Measurements from ENCODE around the gene MAN1B1.

Gene MAN1B1

GRCh38 chr9:137064027-137064879, 22.5 kb upstream of the MAN1B1 start:
- peak; percentile 97 for TF ChIP-seq CTCF (IDR thresholded peaks at IDR 0.05)

GRCh38 chr9:137064880-137065164, 22.0 kb upstream of the MAN1B1 start:
- no peak for TF ChIP-seq CTCF (IDR thresholded peaks at IDR 0.05)

GRCh38 chr9:137065336-137065967, 21.3 kb upstream of the MAN1B1 start:
- TF ChIP-seq CTCF (IDR thresholded peaks at IDR 0.05) = no peak

- TF ChIP-seq CTCF (IDR thresholded peaks at IDR 0.05) = no peak
These were observed 20.5 kb upstream of the MAN1B1 start for GRCh38 chr9:137066096-137066861.

- TF ChIP-seq CTCF (IDR thresholded peaks at IDR 0.05) = peak; percentile 82
These were observed 18.8 kb upstream of the MAN1B1 start for GRCh38 chr9:137067860-137068538.

- no peak for TF ChIP-seq CTCF (IDR thresholded peaks at IDR 0.05)
These were observed 18.0 kb upstream of the MAN1B1 start for GRCh38 chr9:137068539-137069507.

Measured in LNCAP (cell line).